ENCODE results near the gene DUSP18. TPM values are rescaled to one million over a fixed set of nuclear protein-coding genes. Genes with fewer than 3 reads are reported as not detected.

The DUSP18 gene
- 4.1 and 7.4 TPM in 2 replicates for total RNA-seq

DNA sequence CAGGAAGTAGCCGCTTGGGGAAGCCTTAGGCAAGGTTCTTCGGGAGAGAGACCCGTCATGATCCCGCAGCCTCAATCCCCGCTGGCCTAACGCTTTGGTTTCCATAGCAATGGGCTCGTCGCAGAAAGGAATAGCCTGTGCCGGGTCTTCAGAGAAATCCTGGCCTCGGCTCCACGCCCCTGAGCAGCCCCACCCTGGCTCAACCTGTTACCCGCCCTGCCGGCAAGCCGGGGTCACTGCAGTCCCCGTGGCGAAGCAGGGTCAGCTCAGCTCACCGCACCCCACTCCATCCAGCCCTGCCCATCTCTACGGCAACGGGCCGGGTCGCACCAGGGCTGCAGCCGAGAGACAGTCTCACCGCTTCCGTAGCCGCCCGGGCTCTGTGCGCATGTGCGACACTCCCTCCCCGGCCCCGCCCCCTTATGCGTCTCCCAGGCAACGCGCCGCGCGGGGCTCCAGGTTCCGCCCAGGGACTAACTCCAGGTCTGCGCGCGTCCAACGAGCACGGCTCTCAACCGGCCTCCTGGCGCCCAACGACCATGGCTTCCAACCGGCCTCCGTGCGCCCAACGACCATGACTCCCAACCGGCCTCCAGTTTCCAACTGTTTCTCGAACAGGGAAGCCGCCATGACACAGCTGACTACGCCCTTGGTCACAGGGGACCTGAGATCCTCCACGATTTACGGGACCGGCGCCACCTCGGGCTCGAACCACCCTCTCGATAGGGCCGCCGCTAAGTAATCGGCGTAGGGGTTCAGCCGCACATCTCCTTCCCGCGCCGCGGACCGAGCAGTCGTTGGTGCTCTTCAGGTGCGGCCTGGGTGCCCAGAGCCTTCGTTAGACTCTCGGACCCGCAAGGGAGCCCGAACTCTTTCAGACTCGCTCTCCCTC lies at the start of gene DUSP18:
Gene DUSP18, minus strand, starts transcription at position 382 of the 892 bp plus-strand sequence. CDS start 3,872 bp downstream, outside the sequence.

GRCh38 chr22:30694640-30695350 lies 27.1 kb upstream of the DUSP18 start, which contains the start of gene OSBP2:
Gene OSBP2 (plus strand): TSS chr22:30694874. CDS start chr22:30694910, 36 bp downstream.

DNA sequence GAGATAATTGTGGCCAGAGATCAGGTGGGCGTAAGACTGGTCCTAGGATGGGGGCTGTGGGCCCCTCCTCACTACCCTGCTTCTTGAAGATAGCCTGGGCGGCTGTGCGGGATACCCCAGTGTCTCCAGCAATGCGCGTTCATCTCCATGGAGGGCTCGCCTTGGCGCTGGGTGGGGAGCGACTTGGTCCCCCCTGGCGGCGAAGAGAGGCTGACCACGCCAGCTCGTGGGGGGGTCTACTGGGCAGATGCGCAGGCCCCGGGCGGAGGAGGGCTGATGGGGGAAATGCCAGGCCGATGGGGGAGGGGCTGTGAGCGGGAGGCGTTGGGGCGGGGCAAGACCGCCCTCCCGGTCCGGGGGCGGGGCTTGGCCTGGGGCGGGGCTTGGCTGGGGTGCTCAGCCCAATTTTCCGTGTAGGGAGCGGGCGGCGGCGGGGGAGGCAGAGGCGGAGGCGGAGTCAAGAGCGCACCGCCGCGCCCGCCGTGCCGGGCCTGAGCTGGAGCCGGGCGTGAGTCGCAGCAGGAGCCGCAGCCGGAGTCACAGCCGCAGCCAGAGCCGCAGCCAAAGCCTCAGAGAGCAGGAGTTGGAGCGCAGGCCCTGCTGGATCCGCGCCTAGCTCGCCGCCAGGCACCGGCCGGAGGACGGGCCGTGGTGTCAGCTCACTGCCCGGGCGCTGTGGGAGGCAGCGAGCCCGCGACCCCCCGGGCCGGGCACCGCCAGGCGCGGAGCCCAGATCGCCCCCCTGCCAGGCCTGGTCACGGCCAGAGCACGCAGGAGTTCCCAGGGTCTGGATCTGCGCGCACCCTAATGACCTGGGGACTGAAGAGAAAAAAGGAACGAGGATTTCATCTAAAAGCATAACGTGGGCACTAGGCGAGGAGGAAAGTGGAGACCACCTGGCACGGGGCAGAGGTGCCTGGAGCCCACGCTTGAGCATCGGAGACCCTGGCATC lies 32.1 kb downstream of the DUSP18 start, which contains the start of gene SLC35E4:
Gene SLC35E4, plus strand, starts transcription at position 509 of the 953 bp plus-strand sequence. CDS start 670 bp downstream, outside the sequence.

Other genes with a start within 250 kb of the DUSP18 start
- gene MTFP1, start 242.1 kb downstream of the DUSP18 start, total RNA-seq, result 20.7 and 61.8 TPM in 2 replicates
- not detected in 2 replicates for gene SEC14L3, start 195.9 kb downstream of the DUSP18 start, total RNA-seq
- gene SEC14L4, start 162.2 kb downstream of the DUSP18 start, total RNA-seq, result not detected in 2 replicates
- not detected in 2 replicates for gene SEC14L6, start 121.1 kb downstream of the DUSP18 start, total RNA-seq
- gene GAL3ST1, start 93.2 kb downstream of the DUSP18 start, total RNA-seq, result not detected in 2 replicates
- gene PES1, start 76.0 kb downstream of the DUSP18 start, total RNA-seq, result 61.7 and 89.4 TPM in 2 replicates
- 1.1 and 1.6 TPM in 2 replicates for gene TCN2, start 60.7 kb downstream of the DUSP18 start, total RNA-seq
- gene SLC35E4, start 32.1 kb downstream of the DUSP18 start, total RNA-seq, result 8.7 and 10.4 TPM in 2 replicates
- gene OSBP2, start 27.0 kb upstream of the DUSP18 start, total RNA-seq, result 9.0 and 18.6 TPM in 2 replicates

Data from hair follicular keratinocyte (primary cell).